ENCODE data around the gene POU2AF1. TPM values are rescaled to one million over a fixed set of nuclear protein-coding genes. Genes with fewer than 3 reads are reported as not detected.

POU2AF1 gene
- total and polyA plus RNA-seq, 2 of the 8 experiments (the other 6 are each of a cell fraction or from before 2014, with no cell fraction given): not detected

GRCh38 chr11:111367411-111368284, 11.4 kb downstream of the POU2AF1 start:
- Histone ChIP-seq H2BK5ac (ENCODE audit: low read depth, low read length) (no peak overlapping the region), H2BK12ac (ENCODE audit: low read depth, low read length) (no peak overlapping the region), H3K23me2 (ENCODE audit: low read depth, low read length) (no peaks in the 10 kb centered on the region), H3K9me3 (ENCODE audit: insufficient read depth in 2 of 2, low read depth in 1 of 2, low read length in 1 of 2) (no peaks in the 10 kb centered on the region), H3K36me3 (ENCODE audit: control insufficient read depth in 2 of 4, insufficient read depth in 4 of 4, low read length in 3 of 4) (no peaks in the 10 kb centered on the region), H2BK120ac (replicated peaks; ENCODE audit: low read depth, low read length) (no peak overlapping the region), H4K91ac (replicated peaks; ENCODE audit: insufficient read length, low read length) (no peak overlapping the region), H3K18ac (ENCODE audit: extremely low read depth, low read length) (no peak overlapping the region), H2AK5ac (ENCODE audit: low read depth, low read length) (no peak overlapping the region), H3K27ac (ENCODE audit: low read depth, low read length) (no peak overlapping the region), H3K4me3 (ENCODE audit: extremely low read depth in 1 of 4, insufficient read depth in 2 of 4, low read depth in 3 of 4, low read length in 4 of 4) (no peak overlapping the region), H3K4me2 (ENCODE audit: insufficient read depth in 1 of 2, low read depth in 2 of 2, low read length in 2 of 2) (no peak overlapping the region), H3K56ac (replicated peaks; ENCODE audit: insufficient read length, low read depth, low read length) (no peak overlapping the region), H4K5ac (ENCODE audit: insufficient read length, low read depth, low read length) (no peak overlapping the region), H3K9ac (replicated peaks in 1 of 4; ENCODE audit: extremely low read depth in 1 of 4, low read depth in 3 of 4, low read length in 3 of 4) (no peak overlapping the region), H3K14ac (ENCODE audit: insufficient read length) (no peak overlapping the region), H2BK20ac (ENCODE audit: low read length) (no peak overlapping the region), H3K79me2 (ENCODE audit: control insufficient read depth in 1 of 2, insufficient read depth in 2 of 2, low read length in 2 of 2) (no peaks in the 10 kb centered on the region), H3K23ac (ENCODE audit: insufficient read length) (no peak overlapping the region), H3K4me1 (replicated peaks in 1 of 4; ENCODE audit: control insufficient read depth in 3 of 4, insufficient read depth in 4 of 4, low read length in 3 of 4) (no peaks in the 10 kb centered on the region), H4K20me1 (replicated peaks in 1 of 2; ENCODE audit: control insufficient read depth in 1 of 2, insufficient read depth in 2 of 2, low read length in 2 of 2) (no peaks in the 10 kb centered on the region), H2BK15ac (ENCODE audit: low read length) (no peak overlapping the region), H2AFZ (ENCODE audit: low read length) (no peak overlapping the region), H3K27me3 (replicated peaks in 1 of 4; ENCODE audit: control insufficient read depth in 3 of 4, extremely low read depth in 1 of 4, insufficient read depth in 3 of 4, low read length in 3 of 4) (no peaks in the 10 kb centered on the region), H3K4ac (replicated peaks; ENCODE audit: insufficient read length, low read depth, low read length) (no peak overlapping the region), H4K8ac (ENCODE audit: extremely low read depth, insufficient read depth, low read length) (no peak overlapping the region), H3K79me1 (ENCODE audit: low read depth, low read length) (no peaks in the 10 kb centered on the region)
- ChIA-PET CTCF (ENCODE audit: partially characterized antibody) (interaction anchor here (0.8 to 1.4 kb wide), 3 partner anchors 8 to 508 kb away, joined by 3 to 5 read pairs (median 4); no protein-coding TSS in a partner anchor), POLR2A (ENCODE audit: partially characterized antibody) (no interaction called here)
- FAIRE-seq (no peak), DNase-seq (ENCODE audit: low read depth in 1 of 2, low spot score in 2 of 2) (no peak)
- TF ChIP-seq RAD21 (IDR thresholded peaks at IDR 0.05 in 1 of 2, conservative IDR thresholded peaks at IDR 0.05 in 1 of 2; ENCODE audit: low read depth in 2 of 2, low read length in 2 of 2): no peak
- TF ChIP-seq NRF1 (IDR thresholded peaks at IDR 0.05; ENCODE audit: low read depth, low read length): no peak
- no peak for TF ChIP-seq HDAC6 (IDR thresholded peaks at IDR 0.05; ENCODE audit: low read depth, low read length)
- TF ChIP-seq CBX5 (IDR thresholded peaks at IDR 0.05; ENCODE audit: low read depth, low read length): no peak
- no peak for TF ChIP-seq RNF2 (IDR thresholded peaks at IDR 0.05; ENCODE audit: borderline replicate concordance, low read depth, low read length, missing control alignments, poor library complexity, severe bottlenecking)
- TF ChIP-seq ZNF274 (IDR thresholded peaks at IDR 0.05; ENCODE audit: borderline replicate concordance, extremely low read depth, low read length): no peak
- no peak for TF ChIP-seq RXRA (IDR thresholded peaks at IDR 0.05; ENCODE audit: insufficient read depth, low read depth, low read length)
- WGBS, 2 experiments (ENCODE audit: extremely low coverage in 1 of 2, insufficient coverage in 1 of 2, insufficient read length in 1 of 2, insufficient replicate concordance in 2 of 2, low coverage in 1 of 2, low lambda C conversion rate in 2 of 2, missing lambda C conversion rate in 1 of 2): 89% methylated on average over 12 of the region's 12 CpGs; no CpG with 5 or more reads in 1 of the 2 experiments

Measured in H1 (cell line).